Tibial artery (tissue), 4 donors: ENCODE data around the gene CACNA1A.
A peak's percentile ranks its signal among the peaks of the same experiment; 100 is the strongest.

ENCODE experiments used
- DNase-seq, 2 donors: peaks; one replicate each; pipeline ENCODE4 v3.0.0-alpha.2; 2019
- H3K27ac ChIP-seq, 2 donors: fragments of 200-600 bp; sonication (generic) in 1 of 2; 1 replicate in 1 of 2; 2 replicates in 1 of 2; pipeline ENCODE4 v1.5.1; 2018 to 2019; ENCODE audit warnings: mild to moderate bottlenecking in 1 of 2
- H3K27me3 ChIP-seq, 2 donors: fragments of 200-600 bp; sonication (generic) in 1 of 2; one replicate each; pipeline versions ENCODE4 v1.5.1 to v1.6.0; 2016 to 2019
- H3K36me3 ChIP-seq, 3 donors: fragments of 200-600 bp; sonication (generic) in 2 of 3; one replicate each; pipeline ENCODE4 v1.5.1; 2016 to 2019; ENCODE audit warnings: mild to moderate bottlenecking in 2 of 3
- H3K4me1 ChIP-seq, 4 donors: fragments of 200-600 bp; sonication (generic) in 2 of 4; 1 replicate in 3 of 4; 2 replicates in 1 of 4; pipeline ENCODE4 v1.5.1; 2016 to 2019
- H3K4me3 ChIP-seq, 2 donors: fragments of 200-600 bp; sonication (generic) in 1 of 2; 1 replicate in 1 of 2; 2 replicates in 1 of 2; pipeline ENCODE4 v1.5.1; 2018 to 2019; ENCODE audit warnings: mild to moderate bottlenecking in 2 of 2
- H3K9me3 ChIP-seq, 3 donors: fragments of 200-600 bp; sonication (generic) in 1 of 3; one replicate each; pipeline ENCODE4 v1.5.1; 2016 to 2019
- intact Hi-C: fragments of 100-400 bp; cut with DNase I; formaldehyde crosslinking; loops from one replicate; pipeline ENCODE4 v1.15.0; 2023; ENCODE audit warnings: low total_unique reads
- TF ChIP-seq, protein P1 (sequence below), 2 experiments: fragments of 200-600 bp in 1 of 2; fragments of 450-650 bp in 1 of 2; IDR thresholded peaks; one replicate each; pipeline ENCODE4 v1.5.1; 2017 to 2019; ENCODE audit warnings: antibody characterized with exemption in 2 of 2, mild to moderate bottlenecking in 1 of 2, moderate library complexity in 1 of 2

Gene CACNA1A

DNA sequence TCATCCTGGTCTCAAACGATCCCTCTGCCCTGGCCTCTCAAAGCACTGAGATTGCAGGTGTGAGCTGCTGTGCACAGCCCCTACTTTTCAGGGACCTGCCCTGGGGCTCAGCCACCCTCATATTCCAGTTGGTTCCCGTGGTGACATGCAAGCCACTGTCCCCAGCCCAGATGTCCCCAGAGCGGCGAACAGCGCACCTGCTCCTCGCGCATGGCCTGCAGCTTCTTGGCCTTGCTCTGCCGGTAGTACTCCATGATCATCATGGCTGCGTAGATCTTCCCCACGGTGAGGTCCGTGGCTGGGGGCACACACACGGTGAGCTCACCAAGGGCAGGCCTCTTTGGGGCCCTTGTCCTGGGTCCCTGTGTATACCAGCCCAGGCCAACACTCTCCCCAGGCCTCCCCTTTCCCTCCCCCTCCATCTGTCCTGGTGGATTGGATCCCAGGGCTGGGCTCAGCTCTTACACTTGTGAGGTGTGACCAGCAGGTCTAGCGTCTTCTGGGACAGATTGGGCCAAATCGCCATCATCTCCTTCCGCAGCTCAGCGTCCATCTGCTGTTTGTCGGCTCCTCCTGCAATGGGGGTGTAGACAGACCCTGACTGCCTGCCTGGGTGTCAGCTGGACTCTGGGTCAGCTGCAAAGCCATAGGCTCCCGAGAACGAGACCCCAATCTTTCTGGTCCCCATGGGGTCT, 292.1 kb downstream of the CACNA1A start:
- intact Hi-C loops, result no loop called here
- H3K4me3 ChIP-seq, result no peak overlapping the region
- no peaks in the 10 kb centered on the region for H3K9me3 ChIP-seq
- H3K4me1 ChIP-seq, result peaks cover 0 to 11% (median 5%) of the 10 kb centered on the region in 4 donors
- no peaks in the 10 kb centered on the region for H3K36me3 ChIP-seq
- TF ChIP-seq, protein P1, sequence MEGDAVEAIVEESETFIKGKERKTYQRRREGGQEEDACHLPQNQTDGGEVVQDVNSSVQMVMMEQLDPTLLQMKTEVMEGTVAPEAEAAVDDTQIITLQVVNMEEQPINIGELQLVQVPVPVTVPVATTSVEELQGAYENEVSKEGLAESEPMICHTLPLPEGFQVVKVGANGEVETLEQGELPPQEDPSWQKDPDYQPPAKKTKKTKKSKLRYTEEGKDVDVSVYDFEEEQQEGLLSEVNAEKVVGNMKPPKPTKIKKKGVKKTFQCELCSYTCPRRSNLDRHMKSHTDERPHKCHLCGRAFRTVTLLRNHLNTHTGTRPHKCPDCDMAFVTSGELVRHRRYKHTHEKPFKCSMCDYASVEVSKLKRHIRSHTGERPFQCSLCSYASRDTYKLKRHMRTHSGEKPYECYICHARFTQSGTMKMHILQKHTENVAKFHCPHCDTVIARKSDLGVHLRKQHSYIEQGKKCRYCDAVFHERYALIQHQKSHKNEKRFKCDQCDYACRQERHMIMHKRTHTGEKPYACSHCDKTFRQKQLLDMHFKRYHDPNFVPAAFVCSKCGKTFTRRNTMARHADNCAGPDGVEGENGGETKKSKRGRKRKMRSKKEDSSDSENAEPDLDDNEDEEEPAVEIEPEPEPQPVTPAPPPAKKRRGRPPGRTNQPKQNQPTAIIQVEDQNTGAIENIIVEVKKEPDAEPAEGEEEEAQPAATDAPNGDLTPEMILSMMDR (IDR thresholded peaks at IDR 0.05), result no peak
- peaks cover 0 to 3% of the 10 kb centered on the region in 2 donors for H3K27me3 ChIP-seq
- H3K27ac ChIP-seq, result no peak overlapping the region
- no peak for DNase-seq

DNA sequence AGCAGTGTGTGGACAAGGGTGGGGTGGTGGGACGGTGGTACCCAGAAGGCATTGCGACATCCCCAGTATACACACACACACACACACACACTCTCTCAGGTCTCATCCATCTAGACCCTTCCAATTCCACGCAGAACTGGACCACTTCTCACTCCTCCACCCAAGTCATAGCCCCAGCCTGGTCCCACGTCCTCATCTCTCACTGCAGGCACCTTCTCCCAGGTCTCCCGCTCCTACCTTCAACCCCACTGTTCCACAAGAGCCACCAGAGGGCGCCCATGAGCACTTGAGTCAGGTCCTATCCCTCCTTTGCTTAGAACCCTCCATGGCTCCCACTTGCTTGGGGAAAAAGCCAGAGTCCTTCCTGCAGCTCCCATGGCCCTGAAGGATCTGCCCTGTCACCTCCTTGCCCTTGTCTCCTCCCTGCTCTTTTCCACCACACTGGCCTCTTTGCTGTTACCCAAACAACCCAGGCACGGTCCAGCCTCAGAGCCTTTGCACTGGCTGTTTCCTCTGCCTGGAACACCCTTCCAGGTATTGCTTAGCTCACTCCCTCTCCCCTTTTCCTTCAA, 293.4 kb downstream of the CACNA1A start:
- no peaks in the 10 kb centered on the region for H3K9me3 ChIP-seq
- TF ChIP-seq, protein P1 (IDR thresholded peaks at IDR 0.05), result peak; percentile 17 to 38
- H3K4me3 ChIP-seq, result no peak overlapping the region
- H3K27ac ChIP-seq, result no peak overlapping the region
- peak in 1 of 2 donors; percentile 70 for DNase-seq
- no peaks in the 10 kb centered on the region for H3K36me3 ChIP-seq
- intact Hi-C loops, result no loop called here
- H3K27me3 ChIP-seq, result peaks cover 0 to 3% of the 10 kb centered on the region in 2 donors
- peaks cover 0 to 17% (median 9%) of the 10 kb centered on the region in 4 donors for H3K4me1 ChIP-seq

GRCh38 chr19:13211426-13212308, 294.6 kb downstream of the CACNA1A start:
- Histone ChIP-seq H3K4me3 (no peak overlapping the region), H3K36me3 (no peaks in the 10 kb centered on the region), H3K4me1 (peaks cover 0 to 26% (median 15%) of the 10 kb centered on the region in 4 donors), H3K27me3 (peaks cover 0 to 3% of the 10 kb centered on the region in 2 donors), H3K9me3 (no peaks in the 10 kb centered on the region), H3K27ac (no peak overlapping the region)
- peak in 1 of 2 donors; percentile 64 for DNase-seq
- intact Hi-C loops, result no loop called here
- TF ChIP-seq, protein P1 (IDR thresholded peaks at IDR 0.05), result no peak

DNA sequence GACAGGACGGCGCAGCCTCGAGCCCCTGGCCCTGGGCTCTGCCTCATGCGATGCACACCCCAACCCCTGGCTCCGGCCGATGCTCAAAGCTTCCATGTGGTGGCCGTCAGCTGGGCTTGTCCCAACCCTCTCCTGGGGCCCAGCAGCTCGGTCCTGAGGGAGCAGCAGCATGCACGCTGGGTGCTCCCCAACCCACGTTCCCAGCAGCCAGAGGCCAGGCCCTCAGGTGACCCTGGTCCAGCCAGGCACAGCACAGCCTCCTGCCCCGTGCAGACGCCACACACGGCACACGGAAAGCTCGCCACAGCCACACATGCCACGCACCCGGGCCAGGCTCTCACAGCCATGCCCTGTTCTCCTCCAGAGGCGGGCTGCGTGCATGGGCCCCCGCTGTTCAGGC, 295.3 kb downstream of the CACNA1A start:
- intact Hi-C loops, result no loop called here
- H3K4me1 ChIP-seq, result peaks cover 0 to 26% (median 15%) of the 10 kb centered on the region in 4 donors
- no peaks in the 10 kb centered on the region for H3K9me3 ChIP-seq
- H3K27me3 ChIP-seq, result peaks cover 0 to 3% of the 10 kb centered on the region in 2 donors
- DNase-seq, result no peak
- TF ChIP-seq, protein P1 (IDR thresholded peaks at IDR 0.05), result no peak
- no peak overlapping the region for H3K27ac ChIP-seq
- H3K4me3 ChIP-seq, result no peak overlapping the region
- H3K36me3 ChIP-seq, result no peaks in the 10 kb centered on the region

DNA sequence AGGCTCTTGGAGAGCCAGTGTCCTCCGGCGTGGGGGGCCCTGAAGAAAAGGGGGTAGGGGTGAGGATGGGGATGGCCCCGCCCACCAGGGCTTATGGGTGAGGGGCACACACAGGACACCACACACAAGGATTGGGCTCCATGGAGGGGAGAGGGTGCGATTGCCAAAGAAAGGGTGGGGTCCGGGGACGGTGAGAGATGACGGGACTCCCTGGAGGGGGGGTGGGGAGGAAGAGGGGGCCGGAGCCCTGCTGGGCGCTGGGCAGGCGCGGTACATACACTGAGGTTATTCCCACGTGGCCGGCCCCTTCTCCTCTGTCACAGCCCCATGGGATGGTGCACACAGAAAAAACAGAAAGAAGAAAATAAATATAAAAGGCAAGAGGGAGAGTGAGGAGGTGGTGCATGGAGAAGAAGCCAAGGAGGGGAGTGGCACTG, 295.9 kb downstream of the CACNA1A start:
- H3K27me3 ChIP-seq, result peaks cover 0 to 3% of the 10 kb centered on the region in 2 donors

More for the DNA sequence above, 295.9 kb downstream of the CACNA1A start:
- H3K27ac ChIP-seq, result no peak overlapping the region
- intact Hi-C loops, result no loop called here
- DNase-seq, result no peak
- no peak overlapping the region for H3K4me3 ChIP-seq
- TF ChIP-seq, protein P1 (IDR thresholded peaks at IDR 0.05), result no peak
- peaks cover 0 to 26% (median 15%) of the 10 kb centered on the region in 4 donors for H3K4me1 ChIP-seq
- no peaks in the 10 kb centered on the region for H3K9me3 ChIP-seq
- H3K36me3 ChIP-seq, result no peaks in the 10 kb centered on the region
